ENCODE data around the gene SWAP70.

Gene SWAP70

DNA sequence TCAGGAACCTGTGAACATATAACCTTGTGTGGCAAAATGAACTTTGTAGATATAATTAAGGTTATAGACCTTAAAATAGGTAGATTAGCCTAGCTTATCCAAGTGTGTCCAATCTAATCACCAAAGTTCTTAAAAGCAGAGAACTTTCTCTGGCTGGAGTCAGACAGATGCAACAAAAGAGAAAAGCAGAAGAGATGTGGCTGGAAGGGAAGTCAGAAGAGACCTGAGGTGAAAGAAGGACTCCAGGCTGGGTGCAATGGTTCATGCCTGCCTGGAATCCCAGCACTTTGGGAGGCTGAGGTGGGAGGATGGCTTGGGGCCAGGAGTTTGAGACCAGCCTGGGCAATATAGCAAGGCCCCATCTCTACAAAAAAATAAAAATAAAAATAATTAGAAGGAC, 39.4 kb upstream of the SWAP70 start:
- TF ChIP-seq EP300 (IDR thresholded peaks at IDR 0.05; ENCODE audit: borderline replicate concordance) (no peak), CREB1 (IDR thresholded peaks at IDR 0.05; ENCODE audit: low read depth) (no peak)

DNA sequence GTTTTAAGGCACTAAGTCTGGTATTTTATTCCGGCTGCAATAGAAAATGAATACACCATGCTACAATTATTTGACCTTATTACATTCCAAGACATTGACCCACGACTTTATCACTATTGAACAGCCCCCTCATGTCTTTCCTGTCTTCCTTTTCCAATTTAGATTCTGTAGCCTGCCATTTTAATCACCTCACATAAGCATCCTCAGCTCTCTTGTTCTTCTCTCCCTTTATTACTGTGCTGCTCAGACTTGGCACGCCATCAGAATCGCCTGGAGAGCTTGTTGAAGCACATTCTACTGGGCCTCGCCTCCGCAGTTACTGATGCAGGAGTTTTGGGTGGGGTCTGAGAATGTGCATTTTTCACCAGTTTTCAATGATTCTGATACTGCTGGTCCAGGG, 38.7 kb upstream of the SWAP70 start:
- no peak for TF ChIP-seq ZBTB7A (IDR thresholded peaks at IDR 0.05; ENCODE audit: low read depth)
- no peak for TF ChIP-seq FOXM1 (IDR thresholded peaks at IDR 0.05; ENCODE audit: borderline replicate concordance, low read depth)
- TF ChIP-seq CEBPB (IDR thresholded peaks at IDR 0.05): no peak
- TF ChIP-seq, protein P1, sequence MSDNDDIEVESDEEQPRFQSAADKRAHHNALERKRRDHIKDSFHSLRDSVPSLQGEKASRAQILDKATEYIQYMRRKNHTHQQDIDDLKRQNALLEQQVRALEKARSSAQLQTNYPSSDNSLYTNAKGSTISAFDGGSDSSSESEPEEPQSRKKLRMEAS (IDR thresholded peaks at IDR 0.05): no peak
- no peak for TF ChIP-seq EP300 (IDR thresholded peaks at IDR 0.05; ENCODE audit: borderline replicate concordance)
- no peak for TF ChIP-seq CREB1 (IDR thresholded peaks at IDR 0.05; ENCODE audit: low read depth)
- TF ChIP-seq, protein P2, sequence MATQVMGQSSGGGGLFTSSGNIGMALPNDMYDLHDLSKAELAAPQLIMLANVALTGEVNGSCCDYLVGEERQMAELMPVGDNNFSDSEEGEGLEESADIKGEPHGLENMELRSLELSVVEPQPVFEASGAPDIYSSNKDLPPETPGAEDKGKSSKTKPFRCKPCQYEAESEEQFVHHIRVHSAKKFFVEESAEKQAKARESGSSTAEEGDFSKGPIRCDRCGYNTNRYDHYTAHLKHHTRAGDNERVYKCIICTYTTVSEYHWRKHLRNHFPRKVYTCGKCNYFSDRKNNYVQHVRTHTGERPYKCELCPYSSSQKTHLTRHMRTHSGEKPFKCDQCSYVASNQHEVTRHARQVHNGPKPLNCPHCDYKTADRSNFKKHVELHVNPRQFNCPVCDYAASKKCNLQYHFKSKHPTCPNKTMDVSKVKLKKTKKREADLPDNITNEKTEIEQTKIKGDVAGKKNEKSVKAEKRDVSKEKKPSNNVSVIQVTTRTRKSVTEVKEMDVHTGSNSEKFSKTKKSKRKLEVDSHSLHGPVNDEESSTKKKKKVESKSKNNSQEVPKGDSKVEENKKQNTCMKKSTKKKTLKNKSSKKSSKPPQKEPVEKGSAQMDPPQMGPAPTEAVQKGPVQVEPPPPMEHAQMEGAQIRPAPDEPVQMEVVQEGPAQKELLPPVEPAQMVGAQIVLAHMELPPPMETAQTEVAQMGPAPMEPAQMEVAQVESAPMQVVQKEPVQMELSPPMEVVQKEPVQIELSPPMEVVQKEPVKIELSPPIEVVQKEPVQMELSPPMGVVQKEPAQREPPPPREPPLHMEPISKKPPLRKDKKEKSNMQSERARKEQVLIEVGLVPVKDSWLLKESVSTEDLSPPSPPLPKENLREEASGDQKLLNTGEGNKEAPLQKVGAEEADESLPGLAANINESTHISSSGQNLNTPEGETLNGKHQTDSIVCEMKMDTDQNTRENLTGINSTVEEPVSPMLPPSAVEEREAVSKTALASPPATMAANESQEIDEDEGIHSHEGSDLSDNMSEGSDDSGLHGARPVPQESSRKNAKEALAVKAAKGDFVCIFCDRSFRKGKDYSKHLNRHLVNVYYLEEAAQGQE (IDR thresholded peaks at IDR 0.05; ENCODE audit: low read depth): no peak
- no peak for TF ChIP-seq TAF1 (IDR thresholded peaks at IDR 0.05; ENCODE audit: low read depth)
- no peak for TF ChIP-seq EGR1 (IDR thresholded peaks at IDR 0.05)
- no peak for TF ChIP-seq TEAD4 (IDR thresholded peaks at IDR 0.05)
- no peak for TF ChIP-seq NFIC (IDR thresholded peaks at IDR 0.05)
- TF ChIP-seq TCF12 (IDR thresholded peaks at IDR 0.05; ENCODE audit: low read depth): no peak
- TF ChIP-seq YY1 (IDR thresholded peaks at IDR 0.05; ENCODE audit: low read depth): no peak
- TF ChIP-seq, protein P3, sequence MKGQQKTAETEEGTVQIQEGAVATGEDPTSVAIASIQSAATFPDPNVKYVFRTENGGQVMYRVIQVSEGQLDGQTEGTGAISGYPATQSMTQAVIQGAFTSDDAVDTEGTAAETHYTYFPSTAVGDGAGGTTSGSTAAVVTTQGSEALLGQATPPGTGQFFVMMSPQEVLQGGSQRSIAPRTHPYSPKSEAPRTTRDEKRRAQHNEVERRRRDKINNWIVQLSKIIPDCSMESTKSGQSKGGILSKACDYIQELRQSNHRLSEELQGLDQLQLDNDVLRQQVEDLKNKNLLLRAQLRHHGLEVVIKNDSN (IDR thresholded peaks at IDR 0.05): no peak
- no peak for TF ChIP-seq RAD21 (IDR thresholded peaks at IDR 0.05; ENCODE audit: low read depth)

DNA sequence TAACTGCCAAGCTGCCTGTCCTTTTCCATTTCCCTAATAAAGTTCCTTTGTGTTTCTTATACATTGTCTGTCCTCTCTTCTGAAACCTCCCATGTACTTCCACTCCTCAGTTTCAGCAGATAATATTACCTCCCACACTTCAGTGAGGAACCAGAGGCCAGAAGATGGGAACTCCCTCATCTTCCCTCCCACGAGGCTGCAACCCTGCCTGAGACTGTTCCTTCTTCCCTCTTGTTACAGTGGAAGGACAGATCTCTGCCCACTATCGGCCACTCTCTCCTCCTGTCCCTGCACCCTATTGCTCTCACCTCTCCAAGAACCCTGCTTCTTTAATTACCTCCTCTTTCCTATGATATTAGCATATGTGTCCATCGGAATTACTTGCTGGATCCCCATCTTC, 38.1 kb upstream of the SWAP70 start:
- no peak for TF ChIP-seq TCF12 (IDR thresholded peaks at IDR 0.05; ENCODE audit: low read depth)
- TF ChIP-seq, protein P1 (IDR thresholded peaks at IDR 0.05): no peak
- TF ChIP-seq CREB1 (IDR thresholded peaks at IDR 0.05; ENCODE audit: low read depth): no peak
- TF ChIP-seq FOXM1 (IDR thresholded peaks at IDR 0.05; ENCODE audit: borderline replicate concordance, low read depth): no peak
- TF ChIP-seq EGR1 (IDR thresholded peaks at IDR 0.05): no peak
- no peak for TF ChIP-seq CEBPB (IDR thresholded peaks at IDR 0.05)
- TF ChIP-seq ZBTB7A (IDR thresholded peaks at IDR 0.05; ENCODE audit: low read depth): no peak
- no peak for TF ChIP-seq RAD21 (IDR thresholded peaks at IDR 0.05; ENCODE audit: low read depth)
- TF ChIP-seq, protein P3 (IDR thresholded peaks at IDR 0.05): no peak
- TF ChIP-seq YY1 (IDR thresholded peaks at IDR 0.05; ENCODE audit: low read depth): no peak
- TF ChIP-seq NFIC (IDR thresholded peaks at IDR 0.05): no peak
- no peak for TF ChIP-seq TEAD4 (IDR thresholded peaks at IDR 0.05)
- TF ChIP-seq, protein P2 (IDR thresholded peaks at IDR 0.05; ENCODE audit: low read depth): no peak
- TF ChIP-seq EP300 (IDR thresholded peaks at IDR 0.05; ENCODE audit: borderline replicate concordance): no peak
- TF ChIP-seq TAF1 (IDR thresholded peaks at IDR 0.05; ENCODE audit: low read depth): no peak

DNA sequence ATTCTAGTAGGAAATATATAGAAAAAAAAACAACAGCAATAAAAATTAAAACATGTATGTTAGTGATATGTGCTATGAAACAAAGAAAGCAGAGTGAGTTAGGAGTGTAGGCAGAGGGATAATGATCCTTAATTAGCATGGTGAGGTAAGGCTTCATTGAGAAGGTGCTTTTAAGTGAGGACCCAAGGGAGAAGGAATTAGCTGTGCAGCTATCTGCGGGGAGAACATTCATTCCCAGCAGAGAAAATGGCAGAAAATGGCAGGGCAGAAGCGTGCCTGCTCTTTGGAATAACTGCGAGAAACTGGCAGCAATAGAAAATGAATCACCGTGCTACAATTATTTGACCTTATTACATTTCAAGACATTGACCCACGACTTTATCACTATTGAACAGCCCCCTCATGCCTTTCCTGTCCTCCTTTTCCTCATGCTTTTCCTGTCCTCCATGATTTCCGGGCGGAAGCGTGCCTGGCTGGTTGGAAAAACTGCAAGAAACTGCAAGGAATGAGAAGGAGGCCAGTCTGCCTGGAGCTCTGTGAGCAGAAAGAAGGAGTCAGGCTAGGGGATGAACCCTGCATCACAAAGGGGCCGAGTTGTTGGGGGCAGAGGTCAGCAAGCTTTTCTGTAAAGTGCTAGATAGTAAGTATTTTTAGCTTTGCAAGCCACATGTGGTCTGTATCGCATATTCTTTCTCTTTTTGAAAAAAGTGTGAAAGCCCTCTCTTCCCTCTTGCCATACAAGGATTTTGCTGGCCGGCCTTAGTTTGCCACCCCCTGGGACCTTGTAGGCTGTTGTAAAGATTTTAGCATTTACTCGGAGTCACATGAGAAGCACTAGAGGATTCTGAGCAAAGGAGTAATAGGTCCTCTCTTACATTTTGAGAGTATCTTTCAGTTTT, 37.1 kb upstream of the SWAP70 start:
- no peak for TF ChIP-seq YY1 (IDR thresholded peaks at IDR 0.05; ENCODE audit: low read depth)
- TF ChIP-seq, protein P1 (IDR thresholded peaks at IDR 0.05): no peak
- TF ChIP-seq FOXM1 (IDR thresholded peaks at IDR 0.05; ENCODE audit: borderline replicate concordance, low read depth): no peak
- no peak for TF ChIP-seq CREB1 (IDR thresholded peaks at IDR 0.05; ENCODE audit: low read depth)
- TF ChIP-seq TEAD4 (IDR thresholded peaks at IDR 0.05): no peak
- no peak for TF ChIP-seq TCF12 (IDR thresholded peaks at IDR 0.05; ENCODE audit: low read depth)
- no peak for TF ChIP-seq EGR1 (IDR thresholded peaks at IDR 0.05)
- TF ChIP-seq TAF1 (IDR thresholded peaks at IDR 0.05; ENCODE audit: low read depth): no peak
- TF ChIP-seq, protein P3 (IDR thresholded peaks at IDR 0.05): no peak
- no peak for TF ChIP-seq RAD21 (IDR thresholded peaks at IDR 0.05; ENCODE audit: low read depth)
- no peak for TF ChIP-seq EP300 (IDR thresholded peaks at IDR 0.05; ENCODE audit: borderline replicate concordance)
- TF ChIP-seq NFIC (IDR thresholded peaks at IDR 0.05): no peak
- TF ChIP-seq, protein P2 (IDR thresholded peaks at IDR 0.05; ENCODE audit: low read depth): no peak
- TF ChIP-seq CEBPB (IDR thresholded peaks at IDR 0.05): no peak
- TF ChIP-seq ZBTB7A (IDR thresholded peaks at IDR 0.05; ENCODE audit: low read depth): no peak

All from Ishikawa (cell line).